Activated naive CD4-positive, alpha-beta T cell treated with anti-CD3 and anti-CD28 coated beads for 36 hours (primary cell): Measurements from ENCODE around the gene NCLN. TPM values are rescaled to one million over a fixed set of nuclear protein-coding genes. Genes with fewer than 3 reads are reported as not detected.
A peak's percentile ranks its signal among the peaks of the same experiment; 100 is the strongest.

ENCODE experiments used
- CTCF ChIA-PET: fragments of 350-600 bp; sonication (Branson Sonifier 250); formaldehyde crosslinking; loops from one replicate; lab custom pipeline; 2021; ENCODE audit warnings: antibody characterized with exemption; lab: Charles Lee
- DNase-seq: peaks from one replicate; pipeline ENCODE4 v3.0.0-alpha.2; 2020
- H3K27ac Mint-ChIP-seq: one replicate; pipeline ENCODE4 v1.8.0; 2021; ENCODE audit warnings: mild to moderate bottlenecking, mixed read lengths
- H3K27me3 Mint-ChIP-seq: one replicate; pipeline ENCODE4 v1.8.0; 2021; ENCODE audit warnings: low read depth, mixed read lengths
- H3K36me3 Mint-ChIP-seq: one replicate; pipeline ENCODE4 v1.8.0; 2021; ENCODE audit warnings: low read depth, mixed read lengths
- H3K4me1 Mint-ChIP-seq: one replicate; pipeline ENCODE4 v1.8.0; 2021; ENCODE audit warnings: low read depth, mixed read lengths
- H3K4me3 Mint-ChIP-seq: one replicate; pipeline ENCODE4 v1.8.0; 2021; ENCODE audit warnings: mild to moderate bottlenecking, moderate library complexity, mixed read lengths
- H3K9me3 Mint-ChIP-seq: one replicate; pipeline ENCODE4 v1.8.0; 2021; ENCODE audit warnings: mixed read lengths
- intact Hi-C: fragments of 100-400 bp; cut with micrococcal nuclease; formaldehyde crosslinking; loops from one replicate; pipeline ENCODE4 v1.15.1; 2023
- total RNA-seq, 2 experiments: library from RNA; stranded (reverse); gene quantifications; one replicate each; pipeline ENCODE4 v1.2.3, GENCODE V29; 2021

Gene NCLN
- total RNA-seq, result 10 to 100 TPM; 38.4 to 42.9 TPM

- intact Hi-C loops, result loop anchor here (1.0 to 2.0 kb wide), 4 partner anchors 125 to 402 kb away; partner anchors contain the start of gene SGTA
- peak within 1 kb of the TSS; percentile 98 for H3K4me3 Mint-ChIP-seq
- H3K27me3 Mint-ChIP-seq, result no peaks in the 10 kb centered on the region
- peaks cover 13% of the 10 kb centered on the region for H3K36me3 Mint-ChIP-seq
- H3K27ac Mint-ChIP-seq, result peak within 1 kb of the TSS; percentile 99
- H3K9me3 Mint-ChIP-seq, result no peaks in the 10 kb centered on the region
- peak; percentile 95 for DNase-seq
- peaks cover 57% of the 10 kb centered on the region for H3K4me1 Mint-ChIP-seq
- CTCF ChIA-PET, result interaction anchor here (1.6 kb wide), 1 partner anchor 234 kb away, joined by 3 read pairs; no protein-coding TSS in a partner anchor
Measured at GRCh38 chr19:3185461-3186159, at the start of gene NCLN. TSS of gene NCLN (plus strand) at chr19:3185930. CDS start at chr19:3186031, 101 bp downstream.

- no peaks in the 10 kb centered on the region for H3K9me3 Mint-ChIP-seq
- peaks cover 36% of the 10 kb centered on the region for H3K4me1 Mint-ChIP-seq
- peaks cover 7% of the 10 kb centered on the region for H3K27me3 Mint-ChIP-seq
- DNase-seq, result peak; percentile 67
- intact Hi-C loops, result no loop called here
- peak within 1 kb of the TSS; percentile 46 for H3K27ac Mint-ChIP-seq
- H3K4me3 Mint-ChIP-seq, result peak within 1 kb of the TSS; percentile 69
- CTCF ChIA-PET, result interaction anchor here (0.6 to 1.1 kb wide), 3 partner anchors 23 to 33 kb away, joined by 4 to 5 read pairs (median 4); no protein-coding TSS in a partner anchor
- peaks cover 2% of the 10 kb centered on the region for H3K36me3 Mint-ChIP-seq
Measured at GRCh38 chr19:3135961-3136683, 49.6 kb upstream of the NCLN start, which contains the start of gene GNA15. TSS of gene GNA15 (plus strand) at chr19:3136033. CDS start at chr19:3136451, 418 bp downstream.

- Mint-ChIP-seq H3K4me3 (peak overlapping the region; percentile 69), H3K27me3 (peaks cover 7% of the 10 kb centered on the region), H3K4me1 (peaks cover 38% of the 10 kb centered on the region), H3K27ac (peak overlapping the region; percentile 46), H3K9me3 (no peaks in the 10 kb centered on the region), H3K36me3 (peaks cover 2% of the 10 kb centered on the region)
- CTCF ChIA-PET, result interaction anchor here (1.0 kb wide), 1 partner anchor 27 kb away, joined by 5 read pairs; no protein-coding TSS in a partner anchor
- intact Hi-C loops, result no loop called here
- no peak for DNase-seq
Measured at GRCh38 chr19:3136684-3137055, 49.1 kb upstream of the NCLN start.

GRCh38 chr19:3137119-3137518 is 48.6 kb upstream of the NCLN start:
- Mint-ChIP-seq H3K4me1 (peaks cover 42% of the 10 kb centered on the region), H3K9me3 (no peaks in the 10 kb centered on the region), H3K36me3 (peaks cover 2% of the 10 kb centered on the region), H3K4me3 (peak overlapping the region; percentile 69), H3K27ac (peak overlapping the region; percentile 46), H3K27me3 (peaks cover 7% of the 10 kb centered on the region)
- intact Hi-C loops, result no loop called here
- DNase-seq, result no peak
- CTCF ChIA-PET, result interaction anchor here (1.0 kb wide), 1 partner anchor 27 kb away, joined by 5 read pairs; no protein-coding TSS in a partner anchor

GRCh38 chr19:3138268-3138667 is 47.5 kb upstream of the NCLN start:
- no peak overlapping the region for H3K4me3 Mint-ChIP-seq
- peaks cover 7% of the 10 kb centered on the region for H3K27me3 Mint-ChIP-seq
- DNase-seq, result no peak
- intact Hi-C loops, result no loop called here
- CTCF ChIA-PET, result interaction anchor here (0.7 kb wide), 1 partner anchor 22 kb away, joined by 3 read pairs; no protein-coding TSS in a partner anchor
- H3K36me3 Mint-ChIP-seq, result peaks cover 2% of the 10 kb centered on the region
- no peak overlapping the region for H3K27ac Mint-ChIP-seq
- H3K9me3 Mint-ChIP-seq, result no peaks in the 10 kb centered on the region
- H3K4me1 Mint-ChIP-seq, result peaks cover 45% of the 10 kb centered on the region

GRCh38 chr19:3140667-3141038 is 45.1 kb upstream of the NCLN start:
- Mint-ChIP-seq H3K9me3 (no peaks in the 10 kb centered on the region), H3K27ac (peak overlapping the region; percentile 56), H3K36me3 (peaks cover 2% of the 10 kb centered on the region), H3K4me1 (peaks cover 33% of the 10 kb centered on the region), H3K27me3 (peaks cover 5% of the 10 kb centered on the region), H3K4me3 (no peak overlapping the region)
- intact Hi-C loops, result no loop called here
- DNase-seq, result no peak
- CTCF ChIA-PET, result interaction anchor here (0.5 to 2.7 kb wide), 3 partner anchors 11 to 43 kb away, joined by 3 to 15 read pairs (median 5); no protein-coding TSS in a partner anchor

- intact Hi-C loops, result loop anchor here (1.0 kb wide), 2 partner anchors 9 to 13 kb away; no protein-coding TSS in a partner anchor
- peak; percentile 82 for DNase-seq
- Mint-ChIP-seq H3K27ac (peak overlapping the region; percentile 73), H3K27me3 (no peaks in the 10 kb centered on the region), H3K36me3 (no peaks in the 10 kb centered on the region), H3K4me3 (peak overlapping the region; percentile 42), H3K9me3 (no peaks in the 10 kb centered on the region), H3K4me1 (peaks cover 33% of the 10 kb centered on the region)
- CTCF ChIA-PET, result interaction anchor here (0.7 to 2.7 kb wide), 6 partner anchors 12 to 38 kb away, joined by 3 to 15 read pairs (median 4); no protein-coding TSS in a partner anchor
Measured at GRCh38 chr19:3142292-3142670, 43.4 kb upstream of the NCLN start.

GRCh38 chr19:3142781-3143337 is 42.9 kb upstream of the NCLN start:
- CTCF ChIA-PET, result interaction anchor here (0.6 to 2.7 kb wide), 6 partner anchors 13 to 355 kb away, joined by 3 to 15 read pairs (median 8); no protein-coding TSS in a partner anchor
- Mint-ChIP-seq H3K4me3 (no peak overlapping the region), H3K27me3 (no peaks in the 10 kb centered on the region), H3K9me3 (no peaks in the 10 kb centered on the region), H3K36me3 (no peaks in the 10 kb centered on the region), H3K27ac (peak overlapping the region; percentile 73), H3K4me1 (peaks cover 33% of the 10 kb centered on the region)
- DNase-seq, result no peak
- intact Hi-C loops, result loop anchor here (1.0 kb wide), 2 partner anchors 10 to 12 kb away; no protein-coding TSS in a partner anchor

- Mint-ChIP-seq H3K9me3 (no peaks in the 10 kb centered on the region), H3K4me1 (peaks cover 22% of the 10 kb centered on the region), H3K27me3 (no peaks in the 10 kb centered on the region), H3K4me3 (no peak overlapping the region), H3K27ac (no peak overlapping the region), H3K36me3 (peaks cover 1% of the 10 kb centered on the region)
- intact Hi-C loops, result loop anchor here (1.0 kb wide), 1 partner anchor 17 kb away; no protein-coding TSS in a partner anchor
- no peak for DNase-seq
- CTCF ChIA-PET, result interaction anchor here (0.5 to 2.5 kb wide), 6 partner anchors 13 to 997 kb away, joined by 3 to 13 read pairs (median 5); no protein-coding TSS in a partner anchor
Measured at GRCh38 chr19:3145909-3146676, 39.6 kb upstream of the NCLN start.

GRCh38 chr19:3146677-3147100 is 39.0 kb upstream of the NCLN start:
- Mint-ChIP-seq H3K4me1 (peaks cover 18% of the 10 kb centered on the region), H3K4me3 (no peak overlapping the region), H3K36me3 (peaks cover 1% of the 10 kb centered on the region), H3K9me3 (no peaks in the 10 kb centered on the region), H3K27ac (no peak overlapping the region), H3K27me3 (no peaks in the 10 kb centered on the region)
- CTCF ChIA-PET, result interaction anchor here (0.7 to 2.5 kb wide), 7 partner anchors 13 to 260 kb away, joined by 3 to 13 read pairs (median 7); no protein-coding TSS in a partner anchor
- intact Hi-C loops, result loop anchor here (1.0 kb wide), 1 partner anchor 17 kb away; no protein-coding TSS in a partner anchor
- peak; percentile 83 for DNase-seq

GRCh38 chr19:3148503-3148902 is 37.2 kb upstream of the NCLN start:
- Mint-ChIP-seq H3K9me3 (no peaks in the 10 kb centered on the region), H3K27ac (no peak overlapping the region), H3K36me3 (peaks cover 1% of the 10 kb centered on the region), H3K4me1 (peaks cover 4% of the 10 kb centered on the region), H3K27me3 (no peaks in the 10 kb centered on the region), H3K4me3 (no peak overlapping the region)
- intact Hi-C loops, result no loop called here
- CTCF ChIA-PET, result no interaction called here
- DNase-seq, result no peak
